Measurements from ENCODE around the gene ZKSCAN7.
"Not testable (repeated sequence)": the region's sequence is repeated elsewhere in the genome, so short reads cannot be mapped to it uniquely, and the experiment has no call there.

- not testable (repeated sequence) for TF ChIP-seq POLR2A (IDR thresholded peaks at IDR 0.05)
- TF ChIP-seq, protein P1, sequence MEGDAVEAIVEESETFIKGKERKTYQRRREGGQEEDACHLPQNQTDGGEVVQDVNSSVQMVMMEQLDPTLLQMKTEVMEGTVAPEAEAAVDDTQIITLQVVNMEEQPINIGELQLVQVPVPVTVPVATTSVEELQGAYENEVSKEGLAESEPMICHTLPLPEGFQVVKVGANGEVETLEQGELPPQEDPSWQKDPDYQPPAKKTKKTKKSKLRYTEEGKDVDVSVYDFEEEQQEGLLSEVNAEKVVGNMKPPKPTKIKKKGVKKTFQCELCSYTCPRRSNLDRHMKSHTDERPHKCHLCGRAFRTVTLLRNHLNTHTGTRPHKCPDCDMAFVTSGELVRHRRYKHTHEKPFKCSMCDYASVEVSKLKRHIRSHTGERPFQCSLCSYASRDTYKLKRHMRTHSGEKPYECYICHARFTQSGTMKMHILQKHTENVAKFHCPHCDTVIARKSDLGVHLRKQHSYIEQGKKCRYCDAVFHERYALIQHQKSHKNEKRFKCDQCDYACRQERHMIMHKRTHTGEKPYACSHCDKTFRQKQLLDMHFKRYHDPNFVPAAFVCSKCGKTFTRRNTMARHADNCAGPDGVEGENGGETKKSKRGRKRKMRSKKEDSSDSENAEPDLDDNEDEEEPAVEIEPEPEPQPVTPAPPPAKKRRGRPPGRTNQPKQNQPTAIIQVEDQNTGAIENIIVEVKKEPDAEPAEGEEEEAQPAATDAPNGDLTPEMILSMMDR (IDR thresholded peaks at IDR 0.05) = not testable (repeated sequence)
Observed at GRCh38 chr3:44544811-44545210, 10.2 kb upstream of the ZKSCAN7 start.
